T-helper 22 cell (primary cell): ENCODE results near the gene GPC6.

Source experiments
- DNase-seq: peaks from one replicate; pipeline ENCODE4 v3.0.0-alpha.2; 2020; ENCODE audit warnings: low read depth

The GPC6 gene

DNA sequence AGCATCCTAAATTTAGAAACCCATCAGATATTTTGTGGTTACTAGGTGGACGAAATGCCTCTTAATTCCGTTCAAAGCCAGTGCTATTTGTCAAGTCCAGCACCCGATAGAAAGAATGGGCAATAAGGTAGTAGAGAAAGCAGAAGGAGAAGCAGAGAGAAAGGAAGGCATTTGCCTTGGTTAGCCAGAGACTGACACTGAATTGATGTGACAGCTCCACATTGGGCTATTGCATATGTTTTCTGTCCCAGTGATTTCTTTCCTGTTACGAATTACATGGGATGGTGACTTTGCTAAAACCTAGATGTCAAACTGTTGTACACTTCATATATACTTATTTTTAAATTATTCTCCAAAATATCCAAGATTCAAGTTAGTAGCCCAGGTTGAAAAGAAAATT lies 710.3 kb downstream of the GPC6 start:
- no peak for DNase-seq

GRCh38 chr13:93941444-93941843 lies 714.8 kb downstream of the GPC6 start:
- DNase-seq, result no peak

DNA sequence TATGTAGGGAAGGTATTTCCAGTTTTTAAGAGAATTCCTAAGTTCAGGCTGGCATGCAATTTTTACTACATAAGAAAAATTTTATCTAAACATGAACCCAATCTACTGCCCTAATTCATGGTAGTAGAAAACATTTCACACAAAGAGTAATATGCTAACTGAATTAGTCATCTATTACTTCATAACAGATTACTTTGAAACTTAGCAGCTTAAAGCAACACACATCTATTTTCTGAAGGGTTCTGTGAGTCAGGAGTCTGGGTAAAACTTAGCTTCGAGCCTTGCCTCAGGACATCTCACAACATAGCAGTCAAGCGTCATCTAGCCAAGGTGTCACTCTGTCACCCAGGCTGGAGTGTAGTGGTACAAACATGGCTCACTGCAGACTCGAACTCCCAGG lies 715.4 kb downstream of the GPC6 start:
- no peak for DNase-seq

DNA sequence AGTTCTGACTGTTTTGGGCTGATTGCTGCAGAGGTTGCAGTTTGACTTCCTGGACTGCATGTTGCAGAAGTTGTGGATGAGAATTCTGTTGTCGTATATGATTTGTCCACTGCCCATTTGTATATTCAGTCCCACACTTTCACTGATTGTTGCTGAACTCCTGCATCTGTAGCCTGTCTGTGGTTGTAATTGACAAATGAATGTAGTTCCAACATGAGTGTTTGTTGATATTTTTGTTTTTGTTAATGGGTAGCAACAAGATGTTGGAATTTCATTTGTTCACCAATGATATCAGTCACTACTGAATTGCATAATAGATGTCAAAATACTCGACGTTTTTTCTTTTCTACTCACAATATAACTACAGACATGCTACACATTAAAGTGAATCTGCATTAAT lies 719.0 kb downstream of the GPC6 start:
- no peak for DNase-seq

DNA sequence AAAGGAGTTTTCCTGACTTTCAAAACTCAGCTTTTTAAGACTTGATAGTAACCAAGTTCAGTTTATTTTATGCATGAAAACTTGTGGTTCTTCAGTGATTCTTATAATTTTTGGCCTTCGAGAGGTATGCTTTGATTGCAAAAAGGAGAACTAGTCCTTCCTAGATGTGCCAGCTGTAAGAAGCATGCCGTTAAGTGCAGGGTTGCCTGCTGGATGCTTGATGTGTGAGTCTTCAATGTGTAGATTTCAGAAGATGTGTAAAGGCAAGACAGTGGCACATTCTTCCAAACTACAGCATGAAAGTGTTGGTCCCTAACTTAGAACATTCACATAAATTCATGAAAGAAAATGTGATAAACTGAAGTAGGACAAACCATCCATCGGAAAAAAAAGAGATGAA lies 720.4 kb downstream of the GPC6 start:
- DNase-seq, result no peak

GRCh38 chr13:93947651-93948050 lies 721.0 kb downstream of the GPC6 start:
- DNase-seq, result no peak

- DNase-seq, result no peak
Observed at GRCh38 chr13:93948162-93948922, 721.7 kb downstream of the GPC6 start.

- no peak for DNase-seq
Observed at GRCh38 chr13:93951108-93951507, 724.5 kb downstream of the GPC6 start.

DNA sequence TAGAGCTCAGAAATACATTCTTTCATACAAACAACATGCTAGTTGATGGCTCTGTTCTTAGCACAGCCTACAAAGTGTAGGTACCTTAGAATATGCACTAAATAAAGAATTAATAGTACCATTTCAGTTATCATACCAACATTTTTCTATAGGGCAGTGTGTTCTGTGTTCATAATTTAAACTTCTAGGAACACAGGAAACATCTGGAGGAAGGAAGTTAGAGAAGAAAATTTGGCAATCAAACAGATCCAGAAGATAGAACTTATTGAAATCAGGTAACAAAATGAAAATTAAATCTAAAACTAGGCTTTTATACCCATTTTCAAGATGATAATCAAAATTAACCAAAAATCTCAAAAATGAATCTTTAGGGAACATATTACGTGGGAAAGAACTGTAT lies 725.3 kb downstream of the GPC6 start:
- DNase-seq, result no peak

- DNase-seq, result no peak
Observed at GRCh38 chr13:93953841-93954240, 727.2 kb downstream of the GPC6 start.

DNA sequence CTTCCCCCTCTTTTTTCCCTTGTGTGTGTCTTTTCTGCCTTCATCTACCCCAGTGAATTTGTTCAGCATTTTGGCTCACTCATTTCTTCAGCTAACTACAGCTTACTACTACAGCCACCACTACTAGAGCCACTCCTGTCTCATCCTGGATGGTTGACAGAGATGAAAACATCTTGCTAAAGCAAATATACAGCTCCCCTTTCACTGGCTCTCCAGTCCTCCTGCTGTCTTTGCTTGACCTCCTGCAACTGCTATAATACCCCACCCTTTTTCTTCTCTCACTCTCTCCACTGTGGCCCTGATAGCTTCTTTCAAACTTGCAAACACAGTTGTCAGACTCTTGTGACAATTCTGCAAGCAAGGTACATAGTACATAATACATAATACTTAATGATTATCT lies 729.3 kb downstream of the GPC6 start:
- no peak for DNase-seq

- DNase-seq, result no peak
Observed at GRCh38 chr13:93956426-93956825, 729.8 kb downstream of the GPC6 start.

- no peak for DNase-seq
Observed at GRCh38 chr13:93957371-93957770, 730.8 kb downstream of the GPC6 start.

DNA sequence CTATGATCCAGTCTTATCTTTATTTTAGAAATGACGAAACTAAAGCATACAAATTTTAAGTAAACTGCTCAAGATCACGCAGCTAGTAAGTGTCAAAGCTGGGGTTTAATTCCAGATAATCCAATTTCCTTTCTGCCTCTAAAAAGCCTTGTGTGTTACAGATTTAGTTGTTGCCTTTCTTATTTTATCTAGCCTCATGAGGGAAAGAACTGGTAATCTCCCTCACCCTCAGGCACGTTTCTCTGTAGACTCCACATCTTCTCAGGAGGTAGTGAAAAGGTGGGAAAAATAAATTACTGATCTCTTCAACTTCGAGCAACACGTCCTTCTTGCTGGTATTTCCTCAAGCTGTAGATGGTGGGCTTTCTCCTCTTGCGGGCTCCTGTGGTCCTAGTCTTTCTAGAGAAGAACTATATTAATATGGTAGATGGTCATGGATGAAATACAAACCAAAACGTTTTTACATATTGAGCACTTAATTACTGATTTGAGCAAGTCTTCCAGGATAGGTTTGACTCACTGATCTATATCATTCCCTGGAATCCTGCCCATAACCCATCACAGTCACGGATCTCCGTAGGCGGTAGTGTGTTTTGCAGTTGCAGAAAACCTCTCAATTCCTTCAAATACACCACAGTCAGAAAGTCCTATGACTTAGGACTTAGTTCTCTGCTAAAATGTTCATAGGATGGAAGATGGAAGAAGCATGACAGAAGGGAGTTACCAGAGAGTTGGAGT lies 733.4 kb downstream of the GPC6 start:
- DNase-seq, result no peak

DNA sequence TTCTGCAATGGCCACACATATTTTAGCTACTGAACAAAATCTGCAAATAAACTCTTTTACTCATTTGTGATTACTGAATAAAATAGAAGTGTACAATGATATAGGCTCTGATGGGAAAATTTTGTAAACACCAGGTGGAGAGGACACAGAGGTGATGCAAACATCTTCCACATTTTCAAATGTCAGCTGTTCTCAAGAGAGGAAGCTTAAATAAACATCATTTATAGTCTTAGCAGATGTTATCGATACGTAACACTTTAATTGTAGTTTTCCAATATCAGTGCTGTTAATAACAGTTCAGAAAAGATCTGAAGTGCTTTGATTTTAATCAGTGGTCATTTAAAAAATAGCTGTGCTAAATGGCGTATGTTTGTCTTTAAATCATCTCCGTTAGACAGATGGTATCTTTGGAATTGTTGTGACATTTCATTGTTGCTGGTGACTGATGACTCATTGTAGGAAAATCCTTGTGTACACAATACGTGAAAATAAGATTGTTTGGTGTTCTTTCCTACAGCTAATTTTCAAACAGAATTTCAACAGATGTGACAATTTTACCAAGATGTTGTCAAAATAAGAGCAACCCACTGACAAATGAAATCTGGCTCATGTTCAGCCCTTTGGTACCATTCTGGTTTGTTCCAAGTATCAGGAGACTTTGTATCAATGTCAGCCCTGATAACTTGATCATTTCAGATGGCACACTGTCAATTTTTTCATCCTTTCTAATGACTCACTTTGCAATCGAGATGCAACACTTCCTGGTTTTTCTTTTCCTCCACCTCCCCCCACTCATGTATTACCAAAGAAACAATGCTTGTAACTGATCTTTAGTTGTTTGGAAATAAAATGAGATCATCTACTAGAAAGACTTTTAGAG lies 736.9 kb downstream of the GPC6 start:
- no peak for DNase-seq

- DNase-seq, result no peak
Observed at GRCh38 chr13:93964146-93964512, 737.5 kb downstream of the GPC6 start.

DNA sequence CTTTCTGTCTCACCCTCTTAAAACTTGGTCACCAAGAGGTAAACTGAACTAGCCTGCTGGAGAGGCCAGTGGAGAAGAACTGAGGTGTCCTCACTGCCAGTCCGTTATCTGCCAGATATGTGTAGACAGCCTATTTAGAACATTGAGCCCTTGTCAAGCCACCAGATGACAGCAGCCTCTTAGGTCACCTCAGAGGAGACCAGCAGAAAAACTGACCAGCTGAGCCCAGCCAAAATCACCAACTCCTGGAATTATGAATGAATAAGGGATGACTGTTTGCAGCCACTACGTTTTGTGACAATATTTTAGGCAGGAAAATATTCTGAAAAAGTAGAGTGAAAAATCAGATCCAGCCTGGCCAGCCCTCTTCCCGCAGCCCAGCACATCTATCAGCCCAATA lies 739.0 kb downstream of the GPC6 start:
- DNase-seq, result no peak

- no peak for DNase-seq
Observed at GRCh38 chr13:93966267-93966936, 739.8 kb downstream of the GPC6 start.

DNA sequence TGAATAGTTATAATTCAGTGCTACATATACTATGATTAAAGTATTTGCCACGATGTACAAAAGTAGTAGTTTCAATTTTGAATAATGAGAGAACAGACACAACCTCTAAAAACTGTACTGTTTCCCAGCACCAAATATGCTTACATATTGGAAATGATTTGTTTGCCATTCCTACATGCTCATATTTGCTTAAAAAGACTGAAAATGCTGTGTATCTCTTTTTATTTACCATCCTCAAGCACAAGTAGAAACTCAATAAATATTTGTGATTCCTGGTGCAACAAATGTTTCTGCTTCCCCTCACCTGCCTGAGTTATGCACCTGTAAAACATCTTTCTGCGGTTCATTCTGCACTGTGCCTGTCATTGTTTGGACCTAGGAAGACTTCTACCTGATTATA lies 740.7 kb downstream of the GPC6 start:
- DNase-seq, result no peak

DNA sequence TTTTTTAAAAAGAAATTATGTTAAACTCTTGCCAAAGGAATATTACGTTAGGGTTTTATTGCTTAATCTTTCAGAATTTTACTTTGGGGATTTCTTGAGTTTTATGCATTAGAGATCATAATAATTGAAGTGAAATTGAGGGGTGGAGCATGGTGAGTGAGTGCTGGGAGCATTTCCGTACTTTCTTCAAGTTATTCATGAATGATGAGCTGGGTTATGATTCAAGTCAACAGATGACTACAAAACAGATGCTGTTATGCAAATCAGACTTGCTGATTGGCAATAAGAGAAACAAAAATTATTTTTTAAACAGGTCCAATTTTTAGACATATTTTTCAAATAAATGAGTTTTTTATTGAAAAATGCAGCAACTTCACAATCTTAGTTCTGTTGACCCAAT lies 748.6 kb downstream of the GPC6 start:
- DNase-seq, result no peak

- DNase-seq, result no peak
Observed at GRCh38 chr13:93976528-93976927, 749.9 kb downstream of the GPC6 start.

- no peak for DNase-seq
Observed at GRCh38 chr13:93977986-93978385, 751.4 kb downstream of the GPC6 start.
